NCI-H1436 treated with DMSO at 0.1 percent for 48 hours (cell line): ENCODE measurements around the gene TMPRSS11F.

Source experiments
- DNase-seq: peaks from one replicate; lab custom pipeline; 2025; lab: John Stamatoyannopoulos, UW

The TMPRSS11F gene

GRCh38 chr4:68077301-68077700 is 52.4 kb downstream of the TMPRSS11F start:
- no peak for DNase-seq

- DNase-seq, result no peak
These were observed 53.5 kb downstream of the TMPRSS11F start for GRCh38 chr4:68076194-68076593.

GRCh38 chr4:68074397-68074796 is 55.3 kb downstream of the TMPRSS11F start:
- no peak for DNase-seq

- no peak for DNase-seq
These were observed 59.4 kb downstream of the TMPRSS11F start for GRCh38 chr4:68070302-68070701.

GRCh38 chr4:68062501-68062900 is 67.2 kb downstream of the TMPRSS11F start:
- DNase-seq, result no peak

GRCh38 chr4:68038272-68038671 is 91.4 kb downstream of the TMPRSS11F start:
- no peak for DNase-seq

- no peak for DNase-seq
These were observed 108.5 kb downstream of the TMPRSS11F start for GRCh38 chr4:68021185-68021584.

- DNase-seq, result no peak
These were observed 118.0 kb downstream of the TMPRSS11F start for GRCh38 chr4:68011684-68012083.
